Measurements from ENCODE around the gene PHB1.

Gene PHB1

GRCh38 chr17:49381793-49382192, 32.9 kb downstream of the PHB1 start:
- peaks cover 13% of the 10 kb centered on the region for H3K9me3 ChIP-seq (ENCODE audit: severe bottlenecking)
- H3K4me3 ChIP-seq (ENCODE audit: low read depth, low read length): no peak overlapping the region
- no peak overlapping the region for H3K27ac ChIP-seq
- H3K36me3 ChIP-seq: no peaks in the 10 kb centered on the region
- TF ChIP-seq CTCF (IDR thresholded peaks at IDR 0.05; ENCODE audit: low read depth, low read length): no peak
- no peaks in the 10 kb centered on the region for H3K27me3 ChIP-seq (ENCODE audit: insufficient read depth, low read depth, severe bottlenecking)
- no peak for DNase-seq

- no peak for TF ChIP-seq CTCF (IDR thresholded peaks at IDR 0.05; ENCODE audit: low read depth, low read length)
- H3K9me3 ChIP-seq (ENCODE audit: severe bottlenecking): peaks cover 13% of the 10 kb centered on the region
- H3K4me3 ChIP-seq (ENCODE audit: low read depth, low read length): no peak overlapping the region
- H3K36me3 ChIP-seq: no peaks in the 10 kb centered on the region
- H3K27me3 ChIP-seq (ENCODE audit: insufficient read depth, low read depth, severe bottlenecking): no peaks in the 10 kb centered on the region
- no peak for DNase-seq
- no peak overlapping the region for H3K27ac ChIP-seq
Observed at GRCh38 chr17:49381033-49381432, 33.6 kb downstream of the PHB1 start.

GRCh38 chr17:49379926-49380325, 34.8 kb downstream of the PHB1 start:
- Histone ChIP-seq H3K9me3 (ENCODE audit: severe bottlenecking) (peaks cover 13% of the 10 kb centered on the region), H3K27me3 (ENCODE audit: insufficient read depth, low read depth, severe bottlenecking) (no peaks in the 10 kb centered on the region), H3K4me3 (ENCODE audit: low read depth, low read length) (no peak overlapping the region), H3K36me3 (no peaks in the 10 kb centered on the region), H3K27ac (no peak overlapping the region)
- no peak for TF ChIP-seq CTCF (IDR thresholded peaks at IDR 0.05; ENCODE audit: low read depth, low read length)
- DNase-seq: no peak

- H3K9me3 ChIP-seq (ENCODE audit: severe bottlenecking): peaks cover 13% of the 10 kb centered on the region
- H3K27ac ChIP-seq: no peak overlapping the region
- H3K36me3 ChIP-seq: no peaks in the 10 kb centered on the region
- no peak for TF ChIP-seq CTCF (IDR thresholded peaks at IDR 0.05; ENCODE audit: low read depth, low read length)
- DNase-seq: no peak
- H3K4me3 ChIP-seq (ENCODE audit: low read depth, low read length): no peak overlapping the region
- no peaks in the 10 kb centered on the region for H3K27me3 ChIP-seq (ENCODE audit: insufficient read depth, low read depth, severe bottlenecking)
Observed at GRCh38 chr17:49378311-49378710, 36.4 kb downstream of the PHB1 start.

- no peak overlapping the region for H3K4me3 ChIP-seq (ENCODE audit: low read depth, low read length)
- DNase-seq: no peak
Observed at GRCh38 chr17:49375544-49375943, 39.1 kb downstream of the PHB1 start.

More at GRCh38 chr17:49375544-49375943, 39.1 kb downstream of the PHB1 start:
- no peaks in the 10 kb centered on the region for H3K27me3 ChIP-seq (ENCODE audit: insufficient read depth, low read depth, severe bottlenecking)
- TF ChIP-seq CTCF (IDR thresholded peaks at IDR 0.05; ENCODE audit: low read depth, low read length): no peak
- H3K9me3 ChIP-seq (ENCODE audit: severe bottlenecking): peaks cover 13% of the 10 kb centered on the region
- no peaks in the 10 kb centered on the region for H3K36me3 ChIP-seq
- no peak overlapping the region for H3K27ac ChIP-seq

Measured in WERI-Rb-1 (cell line).